ENCODE results near the gene TAF11L6.
"Not testable (repeated sequence)": the region's sequence is repeated elsewhere in the genome, so short reads cannot be mapped to it uniquely, and the experiment has no call there.

Gene TAF11L6

GRCh38 chr5:17511775-17512325, 16.6 kb upstream of the TAF11L6 start:
- H3K4me3 ChIP-seq (ENCODE audit: control insufficient read depth, low read depth, low read length): no peak overlapping the region
- DNase-seq (ENCODE audit: low read depth): no peak
- TF ChIP-seq CTCF (IDR thresholded peaks at IDR 0.05; ENCODE audit: control insufficient read depth, insufficient read depth, low read depth, low read length, missing control alignments): no peak

GRCh38 chr5:17517526-17517925, 10.9 kb upstream of the TAF11L6 start:
- H3K4me3 ChIP-seq (ENCODE audit: control insufficient read depth, low read depth, low read length); DNase-seq (ENCODE audit: low read depth): not testable (repeated sequence)

GRCh38 chr5:17518067-17518466, 10.4 kb upstream of the TAF11L6 start, which contains the start of gene TAF11L3:
TSS of gene TAF11L3 (plus strand) at chr5:17518367.
- not testable (repeated sequence) for H3K4me3 ChIP-seq (ENCODE audit: control insufficient read depth, low read depth, low read length); DNase-seq (ENCODE audit: low read depth)

- not testable (repeated sequence) for DNase-seq (ENCODE audit: low read depth); H3K4me3 ChIP-seq (ENCODE audit: control insufficient read depth, low read depth, low read length)
Measured at GRCh38 chr5:17519508-17519907, 9.0 kb upstream of the TAF11L6 start.

GRCh38 chr5:17521501-17521900, 7.0 kb upstream of the TAF11L6 start, which contains the start of gene TAF11L4:
TSS of gene TAF11L4 (plus strand) at chr5:17521801.
- not testable (repeated sequence) for DNase-seq (ENCODE audit: low read depth); H3K4me3 ChIP-seq (ENCODE audit: control insufficient read depth, low read depth, low read length)

- H3K4me3 ChIP-seq (ENCODE audit: control insufficient read depth, low read depth, low read length); DNase-seq (ENCODE audit: low read depth): not testable (repeated sequence)
Measured at GRCh38 chr5:17524935-17525334, 3.5 kb upstream of the TAF11L6 start, which contains the start of gene TAF11L5. TSS of gene TAF11L5 (plus strand) at chr5:17525235.

GRCh38 chr5:17526504-17526903, 2.0 kb upstream of the TAF11L6 start:
- DNase-seq (ENCODE audit: low read depth); H3K4me3 ChIP-seq (ENCODE audit: control insufficient read depth, low read depth, low read length): not testable (repeated sequence)

Measured in AG09309 (cell line).